ENCODE results near the gene KLF16. TPM values are rescaled to one million over a fixed set of nuclear protein-coding genes. Genes with fewer than 3 reads are reported as not detected.

KLF16 gene
- total RNA-seq, 1 experiment from 2014 or later = 64.0 TPM

DNA sequence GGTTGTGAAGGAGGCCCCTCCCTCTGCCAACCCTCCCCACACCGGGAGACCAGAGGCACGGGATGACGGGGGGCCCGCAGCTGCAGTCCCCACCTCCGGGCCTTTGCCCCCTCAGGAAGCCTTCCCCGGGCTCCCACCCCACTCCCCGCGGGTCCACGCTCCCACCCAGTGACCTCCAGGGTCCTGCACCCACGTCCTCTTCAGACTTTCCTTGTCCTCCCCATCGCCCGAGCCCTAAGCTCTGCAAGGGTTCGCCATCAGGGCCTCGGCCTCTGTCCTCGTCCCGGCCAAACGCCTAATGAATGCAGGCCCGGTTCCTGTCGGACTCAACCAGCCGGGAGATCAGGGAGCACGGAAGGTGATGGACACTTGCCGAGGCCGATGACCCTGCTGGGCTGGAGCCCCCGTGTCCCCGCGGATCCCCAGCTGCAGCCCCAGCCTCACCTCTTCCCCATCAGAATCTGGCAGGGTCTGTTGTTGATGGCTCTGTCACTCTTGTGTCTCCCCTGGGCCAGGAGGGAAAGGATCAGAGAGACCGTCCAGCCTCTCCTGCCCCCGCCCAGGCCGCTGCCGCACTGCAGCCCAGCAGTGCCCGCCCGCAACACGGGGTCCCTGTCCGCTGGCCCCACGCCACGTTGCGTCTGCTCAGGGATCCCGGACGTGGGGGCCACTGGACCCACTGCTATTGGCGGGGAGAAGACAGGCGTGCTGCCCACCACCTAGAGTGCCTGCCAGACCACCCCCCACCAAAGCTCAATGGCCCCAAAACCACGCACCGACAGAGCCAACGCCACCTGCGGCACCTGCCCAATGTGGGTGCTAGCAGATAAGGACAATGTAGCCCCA is 57.0 kb downstream of the KLF16 start:
- H3K9me3 Mint-ChIP-seq = no peaks in the 10 kb centered on the region
- CTCF ChIA-PET = interaction anchor here (0.8 to 2.3 kb wide), 5 partner anchors 12 to 38 kb away, joined by 3 to 14 read pairs (median 3); no protein-coding TSS in a partner anchor
- H3K36me3 Mint-ChIP-seq = no peaks in the 10 kb centered on the region
- H3K27ac Mint-ChIP-seq = no peak overlapping the region
- no peak for ATAC-seq
- TF ChIP-seq, protein P1, sequence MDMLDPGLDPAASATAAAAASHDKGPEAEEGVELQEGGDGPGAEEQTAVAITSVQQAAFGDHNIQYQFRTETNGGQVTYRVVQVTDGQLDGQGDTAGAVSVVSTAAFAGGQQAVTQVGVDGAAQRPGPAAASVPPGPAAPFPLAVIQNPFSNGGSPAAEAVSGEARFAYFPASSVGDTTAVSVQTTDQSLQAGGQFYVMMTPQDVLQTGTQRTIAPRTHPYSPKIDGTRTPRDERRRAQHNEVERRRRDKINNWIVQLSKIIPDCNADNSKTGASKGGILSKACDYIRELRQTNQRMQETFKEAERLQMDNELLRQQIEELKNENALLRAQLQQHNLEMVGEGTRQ (CRISPR knock-in tag; IDR thresholded peaks at IDR 0.05) = no peak
- TF ChIP-seq, protein P2, sequence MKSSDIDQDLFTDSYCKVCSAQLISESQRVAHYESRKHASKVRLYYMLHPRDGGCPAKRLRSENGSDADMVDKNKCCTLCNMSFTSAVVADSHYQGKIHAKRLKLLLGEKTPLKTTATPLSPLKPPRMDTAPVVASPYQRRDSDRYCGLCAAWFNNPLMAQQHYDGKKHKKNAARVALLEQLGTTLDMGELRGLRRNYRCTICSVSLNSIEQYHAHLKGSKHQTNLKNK (CRISPR knock-in tag; IDR thresholded peaks at IDR 0.05) = no peak
- TF ChIP-seq KAT7 (CRISPR knock-in tag; IDR thresholded peaks at IDR 0.05; ENCODE audit: borderline replicate concordance) (no peak), ZNF396 (CRISPR knock-in tag; IDR thresholded peaks at IDR 0.05; ENCODE audit: borderline replicate concordance) (no peak), ZNF423 (CRISPR knock-in tag; IDR thresholded peaks at IDR 0.05) (no peak), GTF2I (CRISPR knock-in tag; conservative IDR thresholded peaks at IDR 0.05) (no peak), ETV6 (CRISPR knock-in tag; IDR thresholded peaks at IDR 0.05) (no peak)
- TF ChIP-seq, protein P3, sequence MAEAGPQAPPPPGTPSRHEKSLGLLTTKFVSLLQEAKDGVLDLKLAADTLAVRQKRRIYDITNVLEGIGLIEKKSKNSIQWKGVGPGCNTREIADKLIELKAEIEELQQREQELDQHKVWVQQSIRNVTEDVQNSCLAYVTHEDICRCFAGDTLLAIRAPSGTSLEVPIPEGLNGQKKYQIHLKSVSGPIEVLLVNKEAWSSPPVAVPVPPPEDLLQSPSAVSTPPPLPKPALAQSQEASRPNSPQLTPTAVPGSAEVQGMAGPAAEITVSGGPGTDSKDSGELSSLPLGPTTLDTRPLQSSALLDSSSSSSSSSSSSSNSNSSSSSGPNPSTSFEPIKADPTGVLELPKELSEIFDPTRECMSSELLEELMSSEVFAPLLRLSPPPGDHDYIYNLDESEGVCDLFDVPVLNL (CRISPR knock-in tag; IDR thresholded peaks at IDR 0.05; ENCODE audit: borderline replicate concordance, low read depth) = no peak
- TF ChIP-seq, protein P4, sequence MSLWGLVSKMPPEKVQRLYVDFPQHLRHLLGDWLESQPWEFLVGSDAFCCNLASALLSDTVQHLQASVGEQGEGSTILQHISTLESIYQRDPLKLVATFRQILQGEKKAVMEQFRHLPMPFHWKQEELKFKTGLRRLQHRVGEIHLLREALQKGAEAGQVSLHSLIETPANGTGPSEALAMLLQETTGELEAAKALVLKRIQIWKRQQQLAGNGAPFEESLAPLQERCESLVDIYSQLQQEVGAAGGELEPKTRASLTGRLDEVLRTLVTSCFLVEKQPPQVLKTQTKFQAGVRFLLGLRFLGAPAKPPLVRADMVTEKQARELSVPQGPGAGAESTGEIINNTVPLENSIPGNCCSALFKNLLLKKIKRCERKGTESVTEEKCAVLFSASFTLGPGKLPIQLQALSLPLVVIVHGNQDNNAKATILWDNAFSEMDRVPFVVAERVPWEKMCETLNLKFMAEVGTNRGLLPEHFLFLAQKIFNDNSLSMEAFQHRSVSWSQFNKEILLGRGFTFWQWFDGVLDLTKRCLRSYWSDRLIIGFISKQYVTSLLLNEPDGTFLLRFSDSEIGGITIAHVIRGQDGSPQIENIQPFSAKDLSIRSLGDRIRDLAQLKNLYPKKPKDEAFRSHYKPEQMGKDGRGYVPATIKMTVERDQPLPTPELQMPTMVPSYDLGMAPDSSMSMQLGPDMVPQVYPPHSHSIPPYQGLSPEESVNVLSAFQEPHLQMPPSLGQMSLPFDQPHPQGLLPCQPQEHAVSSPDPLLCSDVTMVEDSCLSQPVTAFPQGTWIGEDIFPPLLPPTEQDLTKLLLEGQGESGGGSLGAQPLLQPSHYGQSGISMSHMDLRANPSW (CRISPR knock-in tag; conservative IDR thresholded peaks at IDR 0.05; ENCODE audit: low read depth) = no peak
- TF ChIP-seq, protein P5, sequence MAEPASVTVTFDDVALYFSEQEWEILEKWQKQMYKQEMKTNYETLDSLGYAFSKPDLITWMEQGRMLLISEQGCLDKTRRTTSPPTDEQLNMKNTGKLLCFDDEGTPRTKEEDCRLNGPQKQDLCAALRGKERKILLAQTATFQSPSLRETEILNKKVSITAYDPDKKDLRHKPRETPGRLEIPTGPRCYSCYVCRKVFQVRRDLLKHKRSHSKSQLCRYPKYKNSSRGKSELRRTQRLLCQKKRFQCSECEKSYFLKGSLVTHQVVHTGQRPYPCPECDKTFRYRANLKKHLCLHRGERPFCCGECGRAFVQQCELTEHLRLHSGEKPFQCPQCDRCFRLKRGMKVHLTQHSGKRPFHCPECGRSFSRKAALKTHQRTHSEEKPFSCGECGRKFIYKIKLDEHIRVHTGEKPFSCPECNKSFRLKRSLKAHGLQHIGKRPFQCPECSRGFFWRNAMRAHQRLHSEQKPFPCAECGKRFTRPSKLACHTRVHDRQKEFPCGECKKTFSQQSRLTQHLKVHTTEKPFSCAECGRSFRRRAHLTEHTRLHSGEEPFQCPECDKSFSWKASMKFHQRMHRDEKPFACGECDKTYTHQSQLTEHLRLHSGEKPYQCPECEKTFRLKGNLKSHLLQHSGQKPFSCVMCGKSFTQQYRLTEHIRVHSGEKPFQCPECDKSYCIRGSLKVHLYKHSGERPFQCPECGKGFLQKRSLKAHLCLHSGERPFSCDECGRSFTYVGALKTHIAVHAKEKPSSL (CRISPR knock-in tag; conservative IDR thresholded peaks at IDR 0.05) = no peak
- POLR2A ChIA-PET = no interaction called here
- no peaks in the 10 kb centered on the region for H3K4me1 Mint-ChIP-seq
- no peak for DNase-seq (ENCODE audit: low spot score)
- H3K27me3 Mint-ChIP-seq (ENCODE audit: low read depth) = peaks cover 1% of the 10 kb centered on the region
- H3K4me3 Mint-ChIP-seq = no peak overlapping the region

DNA sequence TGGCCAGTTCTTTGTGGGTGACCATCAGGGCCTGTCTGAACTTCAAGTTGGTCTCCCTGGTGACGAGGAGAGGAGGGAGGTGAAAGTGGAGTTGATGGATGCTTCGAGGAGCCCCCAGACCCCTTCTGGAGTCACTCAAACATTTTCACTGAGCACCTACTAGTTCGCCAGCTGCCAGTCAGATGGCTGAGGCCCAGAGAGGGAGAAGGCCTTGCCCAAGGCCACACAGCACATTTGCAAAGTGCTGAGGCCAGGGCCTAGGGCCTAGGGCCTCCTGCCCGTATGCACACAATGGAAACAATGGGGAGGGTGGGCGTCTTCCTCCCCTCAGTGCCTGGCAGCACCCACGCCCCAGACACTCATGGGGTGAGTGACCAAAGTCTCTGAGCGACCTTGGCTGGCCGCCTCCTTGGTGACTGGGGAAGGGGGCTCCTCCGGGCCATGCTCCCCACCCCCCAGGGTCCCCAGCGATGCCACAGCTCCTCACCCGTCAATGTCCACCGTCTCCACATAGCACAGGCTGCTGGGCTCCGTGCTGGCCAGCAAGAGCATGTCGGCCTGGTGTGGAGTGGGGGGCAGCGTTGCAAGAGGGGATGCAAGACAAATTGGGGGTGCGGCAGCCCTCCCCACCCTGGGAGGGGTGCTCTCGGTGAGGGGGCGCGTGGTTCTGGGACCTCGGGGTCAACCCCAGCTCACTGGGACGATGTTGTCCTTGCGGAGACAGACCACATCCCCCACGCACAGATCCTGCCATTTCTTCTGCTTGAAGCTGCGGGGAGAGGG is 57.8 kb downstream of the KLF16 start:
- Mint-ChIP-seq H3K4me3 (no peak overlapping the region), H3K36me3 (no peaks in the 10 kb centered on the region), H3K27me3 (ENCODE audit: low read depth) (no peaks in the 10 kb centered on the region), H3K4me1 (no peaks in the 10 kb centered on the region), H3K9me3 (no peaks in the 10 kb centered on the region), H3K27ac (no peak overlapping the region)
- POLR2A ChIA-PET = no interaction called here
- ATAC-seq (no peak), DNase-seq (ENCODE audit: low spot score) (no peak)
- CTCF ChIA-PET = interaction anchor here (0.5 to 2.3 kb wide), 5 partner anchors 11 to 259 kb away, joined by 3 to 14 read pairs (median 3); no protein-coding TSS in a partner anchor
- TF ChIP-seq, protein P6, sequence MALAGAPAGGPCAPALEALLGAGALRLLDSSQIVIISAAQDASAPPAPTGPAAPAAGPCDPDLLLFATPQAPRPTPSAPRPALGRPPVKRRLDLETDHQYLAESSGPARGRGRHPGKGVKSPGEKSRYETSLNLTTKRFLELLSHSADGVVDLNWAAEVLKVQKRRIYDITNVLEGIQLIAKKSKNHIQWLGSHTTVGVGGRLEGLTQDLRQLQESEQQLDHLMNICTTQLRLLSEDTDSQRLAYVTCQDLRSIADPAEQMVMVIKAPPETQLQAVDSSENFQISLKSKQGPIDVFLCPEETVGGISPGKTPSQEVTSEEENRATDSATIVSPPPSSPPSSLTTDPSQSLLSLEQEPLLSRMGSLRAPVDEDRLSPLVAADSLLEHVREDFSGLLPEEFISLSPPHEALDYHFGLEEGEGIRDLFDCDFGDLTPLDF (CRISPR knock-in tag; IDR thresholded peaks at IDR 0.05) = no peak
- TF ChIP-seq, protein P7, sequence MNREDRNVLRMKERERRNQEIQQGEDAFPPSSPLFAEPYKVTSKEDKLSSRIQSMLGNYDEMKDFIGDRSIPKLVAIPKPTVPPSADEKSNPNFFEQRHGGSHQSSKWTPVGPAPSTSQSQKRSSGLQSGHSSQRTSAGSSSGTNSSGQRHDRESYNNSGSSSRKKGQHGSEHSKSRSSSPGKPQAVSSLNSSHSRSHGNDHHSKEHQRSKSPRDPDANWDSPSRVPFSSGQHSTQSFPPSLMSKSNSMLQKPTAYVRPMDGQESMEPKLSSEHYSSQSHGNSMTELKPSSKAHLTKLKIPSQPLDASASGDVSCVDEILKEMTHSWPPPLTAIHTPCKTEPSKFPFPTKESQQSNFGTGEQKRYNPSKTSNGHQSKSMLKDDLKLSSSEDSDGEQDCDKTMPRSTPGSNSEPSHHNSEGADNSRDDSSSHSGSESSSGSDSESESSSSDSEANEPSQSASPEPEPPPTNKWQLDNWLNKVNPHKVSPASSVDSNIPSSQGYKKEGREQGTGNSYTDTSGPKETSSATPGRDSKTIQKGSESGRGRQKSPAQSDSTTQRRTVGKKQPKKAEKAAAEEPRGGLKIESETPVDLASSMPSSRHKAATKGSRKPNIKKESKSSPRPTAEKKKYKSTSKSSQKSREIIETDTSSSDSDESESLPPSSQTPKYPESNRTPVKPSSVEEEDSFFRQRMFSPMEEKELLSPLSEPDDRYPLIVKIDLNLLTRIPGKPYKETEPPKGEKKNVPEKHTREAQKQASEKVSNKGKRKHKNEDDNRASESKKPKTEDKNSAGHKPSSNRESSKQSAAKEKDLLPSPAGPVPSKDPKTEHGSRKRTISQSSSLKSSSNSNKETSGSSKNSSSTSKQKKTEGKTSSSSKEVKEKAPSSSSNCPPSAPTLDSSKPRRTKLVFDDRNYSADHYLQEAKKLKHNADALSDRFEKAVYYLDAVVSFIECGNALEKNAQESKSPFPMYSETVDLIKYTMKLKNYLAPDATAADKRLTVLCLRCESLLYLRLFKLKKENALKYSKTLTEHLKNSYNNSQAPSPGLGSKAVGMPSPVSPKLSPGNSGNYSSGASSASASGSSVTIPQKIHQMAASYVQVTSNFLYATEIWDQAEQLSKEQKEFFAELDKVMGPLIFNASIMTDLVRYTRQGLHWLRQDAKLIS (CRISPR knock-in tag; IDR thresholded peaks at IDR 0.05; ENCODE audit: borderline replicate concordance) = no peak
- TF ChIP-seq, protein P8, sequence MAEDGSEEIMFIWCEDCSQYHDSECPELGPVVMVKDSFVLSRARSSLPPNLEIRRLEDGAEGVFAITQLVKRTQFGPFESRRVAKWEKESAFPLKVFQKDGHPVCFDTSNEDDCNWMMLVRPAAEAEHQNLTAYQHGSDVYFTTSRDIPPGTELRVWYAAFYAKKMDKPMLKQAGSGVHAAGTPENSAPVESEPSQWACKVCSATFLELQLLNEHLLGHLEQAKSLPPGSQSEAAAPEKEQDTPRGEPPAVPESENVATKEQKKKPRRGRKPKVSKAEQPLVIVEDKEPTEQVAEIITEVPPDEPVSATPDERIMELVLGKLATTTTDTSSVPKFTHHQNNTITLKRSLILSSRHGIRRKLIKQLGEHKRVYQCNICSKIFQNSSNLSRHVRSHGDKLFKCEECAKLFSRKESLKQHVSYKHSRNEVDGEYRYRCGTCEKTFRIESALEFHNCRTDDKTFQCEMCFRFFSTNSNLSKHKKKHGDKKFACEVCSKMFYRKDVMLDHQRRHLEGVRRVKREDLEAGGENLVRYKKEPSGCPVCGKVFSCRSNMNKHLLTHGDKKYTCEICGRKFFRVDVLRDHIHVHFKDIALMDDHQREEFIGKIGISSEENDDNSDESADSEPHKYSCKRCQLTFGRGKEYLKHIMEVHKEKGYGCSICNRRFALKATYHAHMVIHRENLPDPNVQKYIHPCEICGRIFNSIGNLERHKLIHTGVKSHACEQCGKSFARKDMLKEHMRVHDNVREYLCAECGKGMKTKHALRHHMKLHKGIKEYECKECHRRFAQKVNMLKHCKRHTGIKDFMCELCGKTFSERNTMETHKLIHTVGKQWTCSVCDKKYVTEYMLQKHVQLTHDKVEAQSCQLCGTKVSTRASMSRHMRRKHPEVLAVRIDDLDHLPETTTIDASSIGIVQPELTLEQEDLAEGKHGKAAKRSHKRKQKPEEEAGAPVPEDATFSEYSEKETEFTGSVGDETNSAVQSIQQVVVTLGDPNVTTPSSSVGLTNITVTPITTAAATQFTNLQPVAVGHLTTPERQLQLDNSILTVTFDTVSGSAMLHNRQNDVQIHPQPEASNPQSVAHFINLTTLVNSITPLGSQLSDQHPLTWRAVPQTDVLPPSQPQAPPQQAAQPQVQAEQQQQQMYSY (CRISPR knock-in tag; IDR thresholded peaks at IDR 0.05) = no peak
- no peak for TF ChIP-seq GRHL2 (CRISPR knock-in tag; IDR thresholded peaks at IDR 0.05; ENCODE audit: insufficient replicate concordance, severe bottlenecking)

Measured in WTC11 (cell line).